Right renal pelvis (tissue), 4 donors: ENCODE data around the gene PARD3. TPM values are rescaled to one million over a fixed set of nuclear protein-coding genes. Genes with fewer than 3 reads are reported as not detected.
"Not testable (repeated sequence)": the region's sequence is repeated elsewhere in the genome, so short reads cannot be mapped to it uniquely, and the experiment has no call there.

Source experiments
- DNase-seq, 4 donors: peaks; one replicate each; pipeline ENCODE4 v3.0.0-alpha.2; 2013; ENCODE audit warnings: low read depth in 4 of 4, low spot score in 3 of 4, missing footprints in 1 of 4
- polyA plus RNA-seq, 4 donors: library from polyadenylated mRNA; unstranded; fragments of 120-200 nt; gene quantifications; one replicate each; pipeline ENCODE4 v1.2.1, GENCODE V29; 2013; ENCODE audit not compliant: insufficient read length in 4 of 4

PARD3 gene
- polyA plus RNA-seq, 4 donors: 62.1 to 76.2 (median 71.3) TPM

DNA sequence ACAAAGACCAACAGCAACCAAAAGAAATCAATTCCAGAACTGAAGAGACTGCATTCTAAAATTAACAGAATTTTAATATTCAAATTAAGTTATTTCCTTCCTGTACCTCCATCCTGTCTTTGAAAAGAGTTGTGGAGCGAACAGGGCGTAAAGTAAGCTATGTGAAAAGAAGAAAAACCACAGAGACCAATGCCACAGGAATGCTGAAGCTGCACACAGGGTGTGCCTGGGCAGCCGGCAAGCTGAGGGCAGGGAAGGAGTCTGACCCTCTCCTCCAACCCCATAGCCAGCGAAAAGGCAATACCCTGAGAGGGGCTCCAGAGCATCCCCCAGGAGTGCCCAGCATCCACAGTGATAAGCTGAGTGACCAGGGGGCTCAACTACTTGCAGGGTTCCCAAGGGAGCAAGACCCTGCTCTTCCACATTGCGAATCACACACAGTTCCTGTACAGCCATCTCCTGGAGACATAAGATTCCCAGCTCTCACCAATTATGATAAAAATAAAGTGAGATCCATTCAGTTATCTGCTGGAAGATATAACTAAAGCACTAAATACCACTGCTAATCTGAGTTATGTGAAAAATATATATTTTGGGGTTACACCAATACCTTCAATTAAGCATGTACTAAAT, 93.8 kb downstream of the PARD3 start:
- DNase-seq: no peak

DNA sequence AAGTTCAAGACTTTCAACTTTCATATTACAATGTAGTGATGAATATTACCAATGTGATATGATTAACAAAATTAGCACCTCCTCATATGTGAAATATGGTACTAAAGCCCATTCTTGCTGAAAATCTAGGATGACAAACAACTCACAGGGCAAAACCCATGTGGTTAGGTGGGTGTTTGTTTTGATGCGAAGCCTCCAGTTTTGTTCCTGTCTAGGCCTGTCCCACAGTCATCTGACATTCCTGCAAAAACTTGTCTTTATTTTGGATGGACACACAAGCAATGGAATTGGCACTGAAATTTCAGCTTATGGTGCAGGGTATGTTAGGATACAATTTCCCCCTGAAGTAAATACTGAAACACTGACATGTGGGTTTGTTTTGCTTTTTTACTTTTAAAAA, 95.3 kb downstream of the PARD3 start:
- DNase-seq: no peak

DNA sequence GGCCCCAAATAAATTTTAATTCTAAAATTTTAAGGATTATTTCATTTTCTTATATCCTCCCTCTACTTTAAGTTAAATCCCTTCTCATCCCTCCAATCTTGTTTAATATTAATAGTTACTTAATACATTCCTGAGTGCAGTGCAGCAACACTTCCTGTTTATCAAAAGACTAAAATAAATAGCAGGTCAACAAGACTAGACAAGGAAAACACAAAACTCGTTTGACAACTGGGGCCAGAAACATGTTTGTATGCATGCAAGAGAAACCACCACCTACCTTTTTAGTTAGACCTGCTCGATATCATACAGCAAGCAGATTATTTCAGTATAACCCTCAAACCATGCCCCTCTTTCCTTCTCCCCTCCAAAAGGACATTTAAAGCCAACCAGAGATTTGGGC, 95.8 kb downstream of the PARD3 start:
- DNase-seq: no peak

- DNase-seq: no peak
These were observed 97.7 kb downstream of the PARD3 start for GRCh38 chr10:34717429-34717828.

- no peak for DNase-seq
These were observed 98.1 kb downstream of the PARD3 start for GRCh38 chr10:34716958-34717357.

- no peak for DNase-seq
These were observed 98.9 kb downstream of the PARD3 start for GRCh38 chr10:34716234-34716633.

DNA sequence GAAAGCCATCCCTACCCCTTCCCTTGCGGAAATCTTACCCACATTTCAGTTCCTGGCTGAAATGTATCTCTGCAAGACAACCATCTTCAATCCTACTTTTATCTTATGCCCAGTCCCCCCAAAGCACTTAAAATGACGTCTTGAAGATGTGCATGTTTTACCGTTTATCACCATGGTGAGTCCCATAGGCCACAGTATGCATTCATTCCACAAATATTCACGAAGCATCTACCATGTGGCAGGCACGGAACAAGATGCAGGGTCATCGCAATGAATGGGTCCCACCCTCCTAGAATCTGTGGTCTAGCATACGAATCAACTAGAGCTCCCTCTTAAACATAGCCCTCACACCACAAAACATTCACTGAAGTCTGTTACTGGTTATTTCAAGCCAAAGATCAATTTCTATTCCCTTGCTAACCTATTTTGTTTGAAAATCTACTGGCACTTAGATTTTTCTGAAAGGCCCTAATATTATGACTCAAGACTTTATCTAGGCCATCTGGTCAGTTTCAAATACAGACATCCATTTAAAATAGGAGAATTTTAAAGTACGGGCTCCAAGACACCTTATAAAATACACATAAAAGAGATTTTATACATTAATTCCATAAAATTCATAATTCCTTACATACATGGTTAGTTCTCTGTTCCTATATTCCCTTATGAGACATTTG, 99.4 kb downstream of the PARD3 start:
- DNase-seq: no peak

DNA sequence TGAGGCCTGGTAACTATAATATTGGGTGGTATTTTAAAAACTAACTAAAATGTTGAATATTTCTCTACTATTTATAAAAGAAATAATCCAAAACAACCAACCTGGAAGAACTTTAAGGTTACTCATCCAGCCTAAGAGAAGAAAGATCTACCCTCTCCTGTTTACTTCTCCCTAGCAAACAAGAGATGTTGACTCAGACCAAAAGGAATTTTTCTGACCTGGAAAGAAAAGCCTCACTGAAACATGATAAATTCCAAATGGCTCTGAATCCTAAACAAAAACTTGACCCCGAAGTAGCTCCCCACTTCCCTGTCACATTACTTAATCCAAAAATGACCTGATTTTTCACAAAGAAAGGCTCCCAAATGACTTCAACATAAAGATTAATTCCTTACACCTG, 101.2 kb downstream of the PARD3 start:
- no peak for DNase-seq

DNA sequence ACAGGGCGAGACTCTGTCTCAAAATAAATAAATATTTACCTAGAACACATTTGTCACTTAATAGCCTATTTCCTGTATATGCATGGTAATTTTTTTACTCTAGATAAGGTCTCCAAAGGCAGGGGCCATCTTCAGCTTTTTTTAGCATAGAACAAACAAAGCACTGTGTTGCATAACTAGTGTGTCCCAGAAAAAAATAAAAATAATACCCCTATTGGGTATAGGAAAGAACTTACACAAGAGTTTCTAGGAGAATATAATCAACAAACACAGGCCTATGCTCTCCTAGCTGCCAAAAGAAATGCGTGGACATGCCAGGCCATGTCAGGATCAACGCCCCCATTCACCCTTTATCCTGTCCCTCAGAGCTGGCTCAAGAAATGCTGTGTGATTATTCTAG, 103.6 kb downstream of the PARD3 start:
- no peak for DNase-seq

DNA sequence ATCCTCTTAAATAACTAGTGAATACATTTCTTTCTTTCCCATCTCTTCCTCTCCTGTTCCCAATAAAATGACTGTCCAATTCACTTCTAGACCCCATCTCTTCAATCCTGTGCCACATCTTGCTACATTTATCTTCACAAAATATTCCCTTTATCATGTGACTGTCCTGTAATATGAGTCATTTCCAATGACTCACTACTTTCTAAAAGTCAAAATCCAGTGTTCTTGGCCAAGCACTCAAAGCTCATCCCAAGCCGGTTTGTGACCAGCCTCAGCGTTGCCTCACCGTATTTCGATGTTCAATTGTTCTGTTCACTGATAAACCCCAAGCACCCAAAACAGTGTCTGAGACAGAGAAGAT, 104.7 kb downstream of the PARD3 start:
- DNase-seq: no peak

DNA sequence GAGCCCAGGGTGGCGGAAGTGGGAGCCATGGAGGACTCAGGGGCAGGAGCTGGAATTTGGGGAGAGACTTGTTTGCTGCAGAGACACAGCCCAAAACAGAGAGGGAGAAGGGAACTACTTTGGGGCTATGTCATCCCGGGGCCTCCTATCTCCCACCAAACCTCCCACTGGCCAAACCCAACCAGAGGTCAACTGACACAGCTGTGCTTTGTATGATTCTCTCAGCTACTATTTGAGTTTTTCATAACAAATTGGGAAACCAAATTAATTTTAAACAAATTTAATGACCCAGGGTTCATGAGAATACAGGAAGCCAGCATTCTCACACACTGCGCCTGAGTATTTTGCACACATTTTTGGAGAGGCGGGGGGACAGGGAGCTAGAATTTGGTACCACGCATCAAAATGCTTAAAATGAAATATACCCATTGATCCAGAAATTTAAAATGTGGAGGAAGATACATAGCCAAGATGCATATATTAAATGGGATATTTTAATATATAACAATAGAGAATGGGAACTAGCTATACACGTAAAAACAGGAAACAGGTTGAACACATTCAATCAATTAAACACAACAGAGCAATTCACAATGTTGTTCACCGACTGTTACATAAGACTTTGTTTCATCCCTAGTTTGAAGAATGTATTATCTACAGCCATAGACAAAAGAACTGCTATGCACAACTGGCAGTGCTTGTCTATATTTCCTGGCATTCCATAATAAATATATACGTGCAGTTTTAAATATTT, 105.3 kb downstream of the PARD3 start:
- DNase-seq: no peak

GRCh38 chr10:34707656-34708055, 107.4 kb downstream of the PARD3 start:
- DNase-seq: no peak

- DNase-seq: not testable (repeated sequence)
These were observed 108.1 kb downstream of the PARD3 start for GRCh38 chr10:34706992-34707391.

DNA sequence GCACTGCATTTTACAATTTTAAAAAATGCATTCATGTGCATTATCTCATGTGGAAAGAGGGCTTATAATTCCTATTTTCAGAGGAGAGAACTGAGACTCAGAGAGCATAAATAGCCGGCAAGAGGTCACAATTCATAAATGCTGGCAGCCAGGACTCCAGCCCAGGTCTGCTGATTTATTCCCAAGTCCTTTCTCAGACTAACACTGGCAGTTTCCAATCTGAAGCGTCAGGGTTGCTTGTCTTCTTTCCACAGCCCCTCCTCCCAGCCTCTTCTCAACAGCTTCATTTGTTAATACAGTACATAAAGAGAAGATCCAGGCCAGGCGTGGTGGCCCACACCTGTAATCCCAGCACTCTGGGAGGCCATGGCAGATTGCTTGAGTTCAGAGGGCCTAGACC, 108.9 kb downstream of the PARD3 start:
- DNase-seq: no peak

DNA sequence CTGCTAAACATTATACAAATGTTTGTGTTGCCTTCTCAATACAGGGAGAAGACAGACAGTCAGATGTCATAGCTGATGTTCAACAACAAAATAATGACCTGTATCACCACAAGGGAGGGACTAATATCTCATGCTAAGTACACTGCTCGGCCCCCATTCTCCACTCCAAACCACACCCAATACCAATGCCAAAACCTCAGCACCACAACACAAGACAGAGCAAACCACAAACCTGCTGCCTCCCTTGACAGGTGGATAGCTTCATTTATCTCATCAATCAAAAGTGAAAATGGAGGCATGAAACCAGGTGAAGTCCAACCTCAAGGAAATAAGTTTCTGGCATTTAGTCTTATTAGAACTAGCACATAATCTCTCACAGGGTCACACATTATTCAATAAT, 109.5 kb downstream of the PARD3 start:
- DNase-seq: no peak

- DNase-seq: no peak
These were observed 110.4 kb downstream of the PARD3 start for GRCh38 chr10:34704526-34705184.

GRCh38 chr10:34702982-34703381, 112.1 kb downstream of the PARD3 start:
- no peak for DNase-seq

DNA sequence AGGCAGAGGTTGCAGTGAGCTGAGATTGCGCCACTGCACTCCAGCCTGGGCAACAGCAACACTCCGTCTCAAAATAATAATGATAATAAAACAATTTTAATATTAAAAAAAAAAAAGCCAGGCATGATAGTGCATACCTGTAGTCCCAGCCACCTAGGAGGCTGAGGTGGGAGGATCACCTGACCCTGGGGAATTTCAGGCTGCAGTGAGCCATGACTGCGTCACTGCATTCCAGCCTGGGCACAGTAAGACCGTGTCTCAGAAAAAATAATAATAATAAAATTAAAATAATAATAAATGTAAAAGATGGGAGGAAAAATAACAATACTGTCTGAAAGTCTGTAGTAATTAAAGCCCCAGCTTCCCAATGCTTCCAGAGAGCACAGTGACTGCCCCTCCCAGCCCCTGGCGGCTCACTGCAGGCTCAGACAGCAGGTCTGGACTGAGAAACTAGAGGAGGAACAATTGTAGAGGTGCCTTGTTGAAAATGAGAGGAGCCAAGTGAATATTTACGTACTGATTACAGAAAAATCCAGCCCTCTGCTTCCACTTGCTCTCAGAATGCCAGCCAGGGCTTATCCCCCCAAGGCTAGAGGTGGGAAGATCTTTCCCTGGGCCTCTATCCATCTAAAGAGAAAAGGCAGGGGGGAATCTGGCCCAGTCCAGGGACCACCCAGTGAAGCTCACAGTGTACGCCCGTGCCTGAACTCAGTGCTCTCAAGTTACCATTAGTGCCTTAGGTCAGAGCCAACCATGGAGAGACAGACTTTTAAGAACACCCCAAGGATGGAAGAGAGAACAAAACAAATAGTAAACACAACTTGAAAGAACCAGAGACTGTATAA, 112.8 kb downstream of the PARD3 start:
- no peak for DNase-seq

DNA sequence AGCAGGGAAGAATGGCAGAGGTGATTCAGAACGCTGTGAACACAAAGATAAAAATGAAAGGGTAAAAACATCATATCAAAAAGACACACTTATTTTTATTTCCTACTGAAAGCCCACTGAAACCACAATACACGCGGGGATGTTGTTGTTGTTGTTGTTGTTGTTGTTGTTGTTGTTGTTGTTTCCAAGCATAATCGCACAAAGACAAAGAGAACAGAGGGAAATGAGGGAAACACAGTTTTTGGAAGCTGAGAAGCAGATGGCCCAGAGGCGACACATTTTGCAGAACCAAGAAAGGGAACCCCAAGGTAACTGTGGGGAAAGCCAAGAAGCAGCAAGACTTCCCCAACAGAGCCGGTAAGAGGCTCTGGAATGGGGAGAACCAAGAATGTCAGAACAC, 113.9 kb downstream of the PARD3 start:
- DNase-seq: no peak

DNA sequence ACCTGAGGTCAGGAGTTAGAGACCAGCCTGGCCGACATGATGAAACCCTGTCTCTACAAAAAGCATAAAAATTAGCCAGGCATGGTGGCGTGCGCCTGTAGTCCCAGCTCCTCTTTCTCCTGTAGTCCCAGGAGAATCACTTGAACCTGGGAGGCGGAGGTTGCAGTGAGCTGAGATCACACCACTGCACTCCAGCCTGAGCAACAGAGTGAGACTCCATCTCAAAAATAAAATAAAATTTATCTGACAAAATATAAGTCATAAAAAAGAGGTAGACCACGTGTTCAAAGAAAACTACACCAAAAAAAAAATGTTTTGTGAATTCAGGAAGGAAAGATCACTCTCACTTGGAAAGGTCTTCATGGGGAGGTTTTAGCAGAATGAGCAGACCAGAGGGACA, 114.3 kb downstream of the PARD3 start:
- not testable (repeated sequence) for DNase-seq
